ENCODE data around the gene DTNBP1.

- TF ChIP-seq CTCF (IDR thresholded peaks at IDR 0.05), result no peak
- TF ChIP-seq POLR2A (IDR thresholded peaks at IDR 0.05), result no peak
These were observed 145.8 kb downstream of the DTNBP1 start for GRCh38 chr6:15516923-15517560.

Measured in Peyer's patch (tissue), 4 donors.